ENCODE data around the gene PTPN21. TPM values are rescaled to one million over a fixed set of nuclear protein-coding genes. Genes with fewer than 3 reads are reported as not detected.

The PTPN21 gene
- total RNA-seq, 1 donor from 2014 or later = 0.32 TPM

- no peak overlapping the region for H3K4me3 Mint-ChIP-seq (ENCODE audit: low read depth)
- no peaks in the 10 kb centered on the region for H3K27me3 Mint-ChIP-seq (ENCODE audit: low read depth)
These were observed 134.6 kb downstream of the PTPN21 start for GRCh38 chr14:88420187-88420586.

DNA sequence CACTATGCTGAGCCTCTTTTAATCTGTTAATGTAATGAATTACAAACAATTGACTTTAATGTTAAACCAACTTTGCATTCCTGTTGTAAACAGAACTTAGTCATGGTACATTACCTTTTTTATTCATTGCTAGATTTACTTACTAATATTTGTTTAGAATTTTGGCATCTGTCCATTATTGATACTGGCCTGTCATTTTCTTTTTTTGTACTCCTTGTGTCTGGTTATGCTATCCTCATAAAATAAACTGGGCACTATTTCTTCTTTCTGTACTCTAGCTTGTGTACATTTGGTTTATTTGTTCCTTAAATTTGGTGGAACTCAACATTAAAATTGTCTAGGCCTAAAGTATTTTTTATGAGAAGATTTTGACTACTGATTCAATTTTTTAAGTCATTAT, 137.2 kb downstream of the PTPN21 start:
- H3K27ac Mint-ChIP-seq = no peak overlapping the region
- no peaks in the 10 kb centered on the region for H3K4me1 Mint-ChIP-seq (ENCODE audit: low read depth)
- no peak for DNase-seq (ENCODE audit: low spot score)
- H3K9me3 Mint-ChIP-seq = peaks cover 23% of the 10 kb centered on the region
- intact Hi-C loops (cut with micrococcal nuclease) = no loop called here
- peaks cover 7% of the 10 kb centered on the region for H3K36me3 Mint-ChIP-seq (ENCODE audit: low read depth)
- no peak overlapping the region for H3K4me3 Mint-ChIP-seq (ENCODE audit: low read depth)
- no peaks in the 10 kb centered on the region for H3K27me3 Mint-ChIP-seq (ENCODE audit: low read depth)

More at GRCh38 chr14:88420187-88420586, 134.6 kb downstream of the PTPN21 start:
- DNase-seq (ENCODE audit: low spot score) = no peak
- intact Hi-C loops (cut with micrococcal nuclease) = no loop called here
- H3K9me3 Mint-ChIP-seq = peaks cover 18% of the 10 kb centered on the region
- peaks cover 7% of the 10 kb centered on the region for H3K36me3 Mint-ChIP-seq (ENCODE audit: low read depth)
- H3K4me1 Mint-ChIP-seq (ENCODE audit: low read depth) = no peaks in the 10 kb centered on the region
- no peak overlapping the region for H3K27ac Mint-ChIP-seq

Other genes with a start within 250 kb of the PTPN21 start
- not detected in 2 replicates for gene KCNK10, start 231.7 kb downstream of the PTPN21 start, total RNA-seq
- gene SPATA7, start 169.3 kb downstream of the PTPN21 start, total RNA-seq = 2.3 and 3.1 TPM in 2 replicates
- gene ZC3H14, start 8.0 kb upstream of the PTPN21 start, total RNA-seq = 59.8 and 60.3 TPM in 2 replicates
- gene EML5, start 237.9 kb upstream of the PTPN21 start, total RNA-seq = 0.39 and 0.55 TPM in 2 replicates